T-helper 17 cell (primary cell): ENCODE results near the gene GLIS1. TPM values are rescaled to one million over a fixed set of nuclear protein-coding genes. Genes with fewer than 3 reads are reported as not detected.

Experiments used
- ATAC-seq: fragments of 150-1000 bp; cut with Tn5 transposase; 2 replicates; pipeline ENCODE4 v1.10.0; 2021; ENCODE audit warnings: mild to moderate bottlenecking, moderate library complexity
- DNase-seq, 3 donors: peaks; one replicate each; pipeline versions ENCODE4 v3.0.0 to v3.0.0-alpha.2; 2020 to 2021
- H3K9me3 ChIP-seq: one replicate; pipeline ENCODE4 v1.7.0; 2013; ENCODE audit warnings: low read length, mild to moderate bottlenecking; ENCODE audit not compliant: control insufficient read depth, poor library complexity, severe bottlenecking
- H3K27ac Mint-ChIP-seq: one replicate; pipeline ENCODE4 v1.8.0; 2022; ENCODE audit warnings: mild to moderate bottlenecking, moderate library complexity, mixed read lengths
- H3K27me3 Mint-ChIP-seq: one replicate; pipeline ENCODE4 v1.8.0; 2022; ENCODE audit warnings: mixed read lengths
- H3K36me3 Mint-ChIP-seq: one replicate; pipeline ENCODE4 v1.8.0; 2022; ENCODE audit warnings: low read depth, mixed read lengths
- H3K4me1 Mint-ChIP-seq: one replicate; pipeline ENCODE4 v1.8.0; 2022; ENCODE audit warnings: mild to moderate bottlenecking, mixed read lengths
- H3K4me3 Mint-ChIP-seq: one replicate; pipeline ENCODE4 v1.8.0; 2022; ENCODE audit warnings: mild to moderate bottlenecking, moderate library complexity, mixed read lengths
- total RNA-seq, 4 donors: library from RNA in 2 of 4; stranded (reverse) in 2 of 4; gene quantifications; one replicate each; pipeline ENCODE4 v1.2.3 and lab custom pipeline; 2022 to 2026

The GLIS1 gene
- total RNA-seq, 2 donors from 2014 or later: not detected

DNA sequence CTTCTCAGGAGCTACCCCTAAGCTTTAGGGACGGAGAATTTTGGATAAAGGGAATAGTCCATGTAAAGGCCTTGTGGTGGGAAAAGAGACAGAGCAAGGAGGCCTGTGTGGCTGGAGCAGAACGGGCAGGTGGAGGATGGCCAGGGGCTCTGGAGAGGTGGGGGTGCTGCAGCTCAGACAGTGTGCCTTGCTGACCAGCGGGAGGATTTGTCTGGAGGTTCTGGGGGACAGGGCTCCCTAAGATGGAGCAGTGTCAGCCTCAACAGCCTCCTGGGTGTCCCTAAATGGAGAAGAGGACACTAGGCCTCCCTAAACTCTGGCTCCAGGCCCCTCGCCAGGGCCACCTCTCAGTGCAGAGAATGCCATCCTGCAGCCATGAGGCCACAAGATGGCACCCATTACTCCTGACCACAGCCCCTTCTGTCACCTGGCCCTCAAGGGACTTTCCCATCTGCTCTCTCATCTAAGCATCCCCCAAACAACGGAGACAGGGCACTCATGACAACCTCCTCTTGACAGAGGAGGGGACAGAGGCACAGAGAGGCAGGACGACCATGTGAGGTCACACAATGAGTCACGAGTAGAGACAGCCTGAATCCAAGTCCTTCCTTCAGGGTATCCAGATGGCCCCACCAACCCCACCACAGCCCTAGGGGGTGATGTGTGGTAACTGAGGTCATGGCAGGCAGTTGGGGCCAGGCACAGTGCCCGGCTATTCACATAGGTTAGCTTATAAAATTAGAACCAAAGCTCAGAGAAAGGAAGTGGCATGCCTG is 185.0 kb downstream of the GLIS1 start:
- H3K4me3 Mint-ChIP-seq: no peak overlapping the region
- ATAC-seq (no peak), DNase-seq (peak in 1 of 3 donors; percentile 4)
- H3K27ac Mint-ChIP-seq: no peak overlapping the region
- H3K36me3 Mint-ChIP-seq: peaks cover 4% of the 10 kb centered on the region
- H3K27me3 Mint-ChIP-seq: peaks cover 30% of the 10 kb centered on the region
- H3K9me3 ChIP-seq: peaks cover 3% of the 10 kb centered on the region
- H3K4me1 Mint-ChIP-seq: peaks cover 7% of the 10 kb centered on the region

DNA sequence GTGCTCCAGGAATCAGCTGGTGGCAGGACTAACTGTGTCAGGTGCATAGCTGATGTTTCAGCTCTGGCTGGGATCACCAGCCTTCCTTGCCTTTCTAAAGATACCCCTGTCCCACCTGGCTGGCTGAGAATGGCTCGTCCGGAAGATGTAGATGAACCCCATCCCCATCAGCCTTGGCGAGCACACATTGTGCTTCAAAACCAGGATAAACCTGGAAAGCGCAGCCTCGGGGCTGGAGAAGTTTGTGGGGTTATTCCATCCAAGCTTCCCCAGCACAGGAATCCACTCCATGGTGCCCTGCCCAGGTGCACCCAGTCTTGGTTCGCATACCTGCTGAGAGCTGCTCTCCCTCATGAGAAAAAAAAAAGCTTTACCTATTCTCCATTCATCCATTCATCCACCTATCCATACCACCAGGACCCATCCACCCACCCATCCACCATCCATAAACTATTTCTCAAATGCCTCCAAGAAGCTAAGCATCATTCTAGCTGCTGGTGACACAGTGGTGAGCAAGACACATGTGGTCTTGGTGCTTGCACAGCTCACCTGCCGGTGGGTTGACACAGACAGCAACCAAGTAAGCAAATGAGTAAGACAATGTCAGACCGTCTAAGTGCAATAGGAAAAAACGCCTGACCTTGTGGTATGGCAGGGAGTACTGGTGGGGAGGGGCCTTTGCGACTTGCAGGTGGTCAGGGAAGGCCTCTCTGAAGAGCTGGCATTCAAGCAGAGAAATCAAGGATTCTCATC is 185.8 kb downstream of the GLIS1 start:
- peaks cover 4% of the 10 kb centered on the region for H3K36me3 Mint-ChIP-seq
- ATAC-seq (no peak), DNase-seq (no peak)
- H3K27me3 Mint-ChIP-seq: peaks cover 29% of the 10 kb centered on the region
- H3K27ac Mint-ChIP-seq: no peak overlapping the region
- peaks cover 3% of the 10 kb centered on the region for H3K9me3 ChIP-seq
- no peak overlapping the region for H3K4me3 Mint-ChIP-seq
- H3K4me1 Mint-ChIP-seq: peaks cover 7% of the 10 kb centered on the region

DNA sequence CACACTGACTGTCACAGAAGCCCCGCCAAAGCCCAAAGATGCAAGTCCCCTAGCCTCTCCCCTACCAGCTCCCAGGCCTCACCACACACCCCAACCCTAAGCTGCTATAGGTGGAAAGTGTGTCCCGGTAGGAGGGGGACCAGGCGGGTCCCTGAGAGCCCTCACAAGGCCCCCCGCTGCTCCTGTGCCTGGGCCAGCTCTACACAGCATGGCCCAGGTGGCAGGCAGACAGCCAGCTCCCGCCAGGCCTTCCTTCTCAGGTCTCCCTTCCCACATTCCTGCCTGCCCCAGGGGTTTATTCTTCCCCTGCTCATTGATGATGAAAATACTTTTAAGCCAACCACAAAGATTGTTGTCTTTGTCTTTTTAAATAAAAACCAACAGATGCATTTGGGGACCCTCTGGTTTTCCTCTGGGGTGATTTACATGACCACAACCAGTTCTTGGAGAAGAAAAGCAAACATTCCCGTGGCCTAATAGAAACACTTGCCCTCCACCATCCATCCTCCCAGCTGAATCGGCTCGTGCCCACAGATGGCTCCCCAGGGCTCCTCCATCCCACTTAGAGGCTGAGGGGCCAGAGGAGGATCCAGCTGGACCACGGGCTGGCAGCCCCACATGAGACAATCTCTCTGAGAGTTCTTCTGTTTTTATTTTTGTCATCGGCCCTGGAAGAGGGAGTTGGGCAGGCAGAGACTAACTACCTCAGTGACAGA is 186.7 kb downstream of the GLIS1 start:
- DNase-seq: peak in 1 of 3 donors; percentile 1
- Mint-ChIP-seq H3K4me1 (peaks cover 7% of the 10 kb centered on the region), H3K4me3 (no peak overlapping the region), H3K27me3 (peaks cover 29% of the 10 kb centered on the region), H3K27ac (no peak overlapping the region), H3K36me3 (peaks cover 4% of the 10 kb centered on the region)
- peaks cover 3% of the 10 kb centered on the region for H3K9me3 ChIP-seq
- no peak for ATAC-seq

DNA sequence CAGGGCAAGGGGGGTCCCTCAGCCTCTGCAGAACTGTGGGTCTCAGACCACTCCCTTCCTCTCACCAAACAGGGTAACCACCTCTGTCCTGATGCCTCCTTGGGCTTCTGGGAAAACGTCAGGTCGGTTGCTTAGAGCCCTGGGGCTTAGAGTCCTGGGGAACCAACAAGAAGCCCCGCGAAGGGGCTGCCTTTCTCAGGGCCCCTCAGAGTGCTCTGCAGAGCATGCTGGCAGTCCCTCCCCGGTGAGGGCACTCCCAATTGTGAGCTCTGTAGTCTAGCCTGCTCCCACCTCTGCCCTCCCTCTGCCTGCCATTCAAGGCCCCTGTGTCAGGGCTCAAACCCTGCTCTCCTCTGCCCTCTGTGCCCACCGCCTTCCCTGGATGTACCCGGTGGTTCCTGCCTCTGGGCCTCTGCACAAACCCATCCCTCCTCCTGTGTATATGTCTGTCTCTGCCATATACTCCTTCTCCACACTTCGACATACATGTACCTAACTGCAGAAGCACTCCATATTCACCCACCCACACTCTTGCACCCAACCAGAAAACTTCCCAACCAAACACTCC is 187.5 kb downstream of the GLIS1 start:
- ATAC-seq: no peak
- peak in 1 of 3 donors; percentile 2 for DNase-seq
- H3K9me3 ChIP-seq: no peaks in the 10 kb centered on the region
- peaks cover 34% of the 10 kb centered on the region for H3K27me3 Mint-ChIP-seq
- peaks cover 4% of the 10 kb centered on the region for H3K36me3 Mint-ChIP-seq
- no peak overlapping the region for H3K4me3 Mint-ChIP-seq
- no peak overlapping the region for H3K27ac Mint-ChIP-seq
- peaks cover 7% of the 10 kb centered on the region for H3K4me1 Mint-ChIP-seq

DNA sequence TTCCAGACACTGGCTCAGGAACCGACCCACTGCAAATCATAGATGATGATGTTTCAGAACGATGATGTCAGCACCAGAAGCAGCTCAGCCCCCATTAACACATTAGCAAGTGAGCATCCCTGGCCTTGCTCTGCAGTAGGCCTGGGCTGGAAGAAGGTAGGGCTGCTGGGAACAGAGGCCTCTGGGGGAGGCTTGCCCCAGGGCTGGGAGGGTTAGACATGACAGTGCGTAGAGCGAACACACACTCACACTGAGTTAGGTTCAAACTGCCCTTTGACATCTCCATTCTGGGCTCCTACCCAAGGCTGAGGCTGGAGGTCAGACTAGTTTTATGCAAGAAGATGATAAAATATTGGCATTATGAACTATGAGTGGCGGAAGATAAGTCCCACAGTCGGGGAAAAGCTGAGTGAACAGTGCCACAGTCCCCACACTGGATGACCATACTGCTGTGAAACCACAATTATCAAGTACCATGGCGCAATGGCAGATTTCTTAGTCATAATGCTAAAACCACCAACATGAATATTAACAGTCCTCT is 188.7 kb downstream of the GLIS1 start:
- peaks cover 34% of the 10 kb centered on the region for H3K27me3 Mint-ChIP-seq
- no peak for ATAC-seq
- peaks cover 7% of the 10 kb centered on the region for H3K4me1 Mint-ChIP-seq
- peaks cover 4% of the 10 kb centered on the region for H3K36me3 Mint-ChIP-seq
- no peaks in the 10 kb centered on the region for H3K9me3 ChIP-seq
- no peak overlapping the region for H3K4me3 Mint-ChIP-seq
- H3K27ac Mint-ChIP-seq: no peak overlapping the region
- peak in 1 of 3 donors; percentile 1 for DNase-seq

DNA sequence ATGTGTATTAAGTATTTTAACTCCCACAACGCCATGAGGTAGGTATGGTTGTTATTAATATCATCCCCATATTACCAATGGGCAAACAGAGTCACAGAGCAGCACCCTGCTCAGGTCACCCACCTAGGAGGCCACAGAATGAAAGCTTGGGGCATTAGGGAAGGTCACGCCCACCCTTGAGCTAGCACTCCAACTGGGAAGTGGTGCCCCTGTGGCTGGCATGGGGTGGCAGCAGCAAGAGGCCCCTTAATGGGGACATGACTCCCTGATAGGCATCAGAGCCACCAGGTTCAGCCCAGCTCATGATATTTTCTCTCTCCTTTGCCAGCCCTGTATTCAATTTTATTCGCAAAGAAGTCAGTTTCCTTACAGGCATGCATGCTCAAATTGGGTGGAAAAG is 189.2 kb downstream of the GLIS1 start:
- H3K4me1 Mint-ChIP-seq: peaks cover 7% of the 10 kb centered on the region
- H3K4me3 Mint-ChIP-seq: no peak overlapping the region
- DNase-seq: no peak

DNA sequence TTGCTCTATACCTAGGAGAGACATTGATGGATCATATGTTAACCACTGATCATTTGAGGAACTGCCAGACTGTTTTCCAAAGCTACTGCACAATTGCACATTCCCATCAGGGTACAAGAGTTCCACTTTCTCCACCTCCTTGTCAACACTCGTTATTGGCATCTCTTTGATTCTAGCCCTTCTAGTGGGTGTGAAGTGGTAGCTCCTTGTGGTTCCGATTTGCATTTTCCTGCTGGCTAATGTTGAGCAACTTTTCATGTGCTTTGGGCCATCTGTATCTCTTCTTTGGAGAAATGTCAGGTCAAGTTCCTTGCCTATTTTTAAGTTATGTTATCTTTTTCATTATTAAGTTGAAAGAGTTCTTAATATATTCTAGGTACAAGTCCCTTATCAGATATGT is 189.7 kb downstream of the GLIS1 start:
- ATAC-seq: no peak
- Mint-ChIP-seq H3K4me1 (peaks cover 7% of the 10 kb centered on the region), H3K4me3 (no peak overlapping the region), H3K27ac (no peak overlapping the region), H3K27me3 (peaks cover 39% of the 10 kb centered on the region), H3K36me3 (peaks cover 4% of the 10 kb centered on the region)
- H3K9me3 ChIP-seq: no peaks in the 10 kb centered on the region
- DNase-seq: no peak

More for the DNA sequence above, 189.2 kb downstream of the GLIS1 start:
- peaks cover 34% of the 10 kb centered on the region for H3K27me3 Mint-ChIP-seq
- no peak for ATAC-seq
- no peaks in the 10 kb centered on the region for H3K9me3 ChIP-seq
- peaks cover 4% of the 10 kb centered on the region for H3K36me3 Mint-ChIP-seq
- H3K27ac Mint-ChIP-seq: no peak overlapping the region

DNA sequence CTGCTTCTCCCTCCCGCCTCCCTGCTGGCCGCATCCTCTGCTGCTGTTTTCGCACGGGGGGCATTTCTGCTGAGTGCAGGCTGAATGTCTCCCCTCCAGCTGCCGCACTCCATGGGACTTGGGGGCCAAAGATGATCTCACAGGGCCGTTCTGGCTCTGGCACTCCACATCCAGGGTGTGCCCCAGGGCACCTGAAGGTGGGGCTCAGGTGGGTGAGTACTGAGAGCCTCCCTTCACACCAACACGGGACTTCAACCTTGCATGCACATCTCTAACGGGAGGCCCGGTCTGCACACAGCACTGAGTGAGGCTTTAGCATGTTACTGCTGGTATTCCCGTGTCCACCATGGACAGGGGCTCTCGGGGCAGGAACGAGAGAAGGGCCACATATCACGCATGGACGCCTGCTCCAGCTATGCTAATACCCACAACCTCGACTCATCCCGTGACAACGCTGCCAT is 190.9 kb downstream of the GLIS1 start:
- Mint-ChIP-seq H3K4me1 (peaks cover 5% of the 10 kb centered on the region), H3K27me3 (peaks cover 34% of the 10 kb centered on the region), H3K27ac (no peak overlapping the region), H3K4me3 (no peak overlapping the region), H3K36me3 (peaks cover 4% of the 10 kb centered on the region)
- ATAC-seq (no peak), DNase-seq (peak in 1 of 3 donors; percentile 3)
- H3K9me3 ChIP-seq: no peaks in the 10 kb centered on the region

DNA sequence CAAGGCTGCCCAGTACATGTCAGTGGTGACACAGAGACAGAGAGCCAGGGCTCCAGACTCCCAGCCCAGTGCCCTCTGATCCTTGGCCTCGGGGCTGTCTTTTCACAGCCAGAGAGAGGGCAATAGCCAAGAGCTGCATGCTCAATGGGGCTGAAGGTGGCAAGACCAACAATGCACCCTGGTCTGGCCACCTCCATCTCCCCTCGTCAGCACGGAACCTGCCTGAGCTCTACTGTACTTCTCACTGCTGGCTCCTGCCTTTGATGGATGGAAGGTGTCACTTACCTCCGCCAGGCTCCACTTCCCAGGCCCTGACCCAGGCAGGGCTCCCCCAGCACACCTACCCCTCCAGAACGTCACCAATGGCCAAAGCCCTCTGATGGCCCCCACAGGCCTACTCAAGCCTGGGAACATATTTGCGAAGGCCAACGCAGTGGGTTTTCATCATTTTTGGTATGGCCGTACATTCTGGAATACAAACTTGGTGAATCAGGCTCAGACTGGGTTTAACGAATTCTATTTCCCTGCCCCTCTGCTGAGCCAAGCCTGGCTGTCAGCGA is 191.7 kb downstream of the GLIS1 start:
- no peaks in the 10 kb centered on the region for H3K9me3 ChIP-seq
- Mint-ChIP-seq H3K27me3 (peaks cover 30% of the 10 kb centered on the region), H3K4me1 (peaks cover 5% of the 10 kb centered on the region), H3K4me3 (no peak overlapping the region), H3K36me3 (peaks cover 4% of the 10 kb centered on the region), H3K27ac (no peak overlapping the region)
- DNase-seq (peak in 1 of 3 donors; percentile 2), ATAC-seq (no peak)

DNA sequence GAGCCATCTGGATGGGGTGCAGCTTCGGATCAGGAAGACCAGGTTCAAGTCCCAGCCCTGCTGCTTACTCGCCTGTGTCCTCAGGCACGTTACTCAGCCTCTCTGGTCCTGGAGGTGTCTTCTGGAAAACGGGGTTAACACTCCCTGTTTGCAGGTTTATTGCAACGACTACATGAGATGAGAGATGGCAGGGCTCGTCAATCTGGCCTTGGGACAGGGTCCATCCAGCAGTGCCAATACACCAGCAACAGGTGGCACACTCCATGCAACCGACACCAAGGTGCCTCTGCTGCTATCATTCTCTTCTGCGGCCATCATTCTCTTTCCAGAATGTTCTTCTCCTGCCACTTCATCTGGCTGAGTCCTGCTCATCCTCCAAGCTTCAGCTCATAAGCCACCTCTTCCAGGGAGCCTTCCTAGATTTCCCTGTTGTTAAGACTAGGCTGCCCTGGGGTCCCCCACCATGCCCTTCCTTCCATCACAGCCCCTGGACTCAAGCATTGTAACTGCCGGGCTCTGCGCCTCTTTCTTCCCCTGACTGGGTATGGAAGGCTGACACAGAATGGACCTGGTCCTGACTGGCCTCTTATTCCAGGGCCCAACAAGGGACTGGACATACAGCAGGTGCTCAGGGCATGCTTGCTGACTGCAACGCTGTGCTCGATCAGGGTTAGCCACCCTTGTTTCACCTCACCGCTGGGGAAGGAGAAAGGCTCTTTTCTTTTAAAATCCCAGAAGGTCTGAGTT is 192.4 kb downstream of the GLIS1 start:
- Mint-ChIP-seq H3K36me3 (peaks cover under 1% of the 10 kb centered on the region), H3K27me3 (peaks cover 26% of the 10 kb centered on the region), H3K27ac (no peak overlapping the region), H3K4me3 (no peak overlapping the region), H3K4me1 (peaks cover under 1% of the 10 kb centered on the region)
- DNase-seq (no peak), ATAC-seq (no peak)
- no peaks in the 10 kb centered on the region for H3K9me3 ChIP-seq

DNA sequence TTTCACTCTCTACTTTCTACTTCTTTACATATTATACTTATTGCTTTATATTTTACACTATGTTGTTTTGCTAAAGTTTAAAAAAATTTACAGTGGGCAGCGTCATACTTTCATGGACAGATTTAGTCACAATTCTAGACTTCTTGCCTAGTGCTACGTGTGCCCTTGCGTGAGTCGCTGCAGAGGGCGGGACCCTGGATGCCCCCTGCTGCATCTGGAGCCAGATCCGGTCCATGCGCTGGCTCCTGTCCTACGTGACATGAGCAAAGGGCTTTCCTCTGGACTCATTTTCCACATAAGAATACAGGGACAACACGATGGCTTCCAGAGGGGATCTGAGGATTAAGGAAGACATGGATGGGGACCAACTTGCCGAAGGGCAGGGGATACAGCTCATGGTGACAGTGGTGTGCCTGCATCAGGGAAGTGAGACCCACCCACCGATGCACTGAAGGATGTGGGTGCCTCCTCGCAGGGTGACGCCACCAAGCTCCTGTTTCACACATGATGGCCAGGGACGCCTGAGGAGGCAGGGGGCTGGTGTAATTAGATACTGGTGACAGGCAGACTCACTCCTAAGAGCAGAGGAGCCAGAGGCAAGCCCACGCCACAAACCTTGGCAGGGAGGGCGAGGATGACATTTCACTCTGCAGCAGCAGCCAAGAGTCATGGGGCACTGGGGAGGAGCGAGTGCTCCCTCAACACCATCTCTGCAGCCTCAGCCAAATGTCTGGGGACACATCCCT is 193.1 kb downstream of the GLIS1 start:
- no peak for DNase-seq
- Mint-ChIP-seq H3K27ac (no peak overlapping the region), H3K36me3 (no peaks in the 10 kb centered on the region), H3K27me3 (peaks cover 24% of the 10 kb centered on the region), H3K4me1 (no peaks in the 10 kb centered on the region), H3K4me3 (no peak overlapping the region)
- no peaks in the 10 kb centered on the region for H3K9me3 ChIP-seq
- ATAC-seq: no peak
